HG03280 (cell line): ENCODE measurements around the gene ZNF280C.
"Not testable (repeated sequence)": the region's sequence is repeated elsewhere in the genome, so short reads cannot be mapped to it uniquely, and the experiment has no call there.

Experiments used
- ATAC-seq: cut with Tn5 transposase; IDR thresholded peaks from one replicate; pipeline ENCODE4 v1.9.1; 2021; ENCODE audit warnings: mild to moderate bottlenecking, moderate library complexity; ENCODE audit not compliant: unreplicated experiment

ZNF280C gene, protein sequence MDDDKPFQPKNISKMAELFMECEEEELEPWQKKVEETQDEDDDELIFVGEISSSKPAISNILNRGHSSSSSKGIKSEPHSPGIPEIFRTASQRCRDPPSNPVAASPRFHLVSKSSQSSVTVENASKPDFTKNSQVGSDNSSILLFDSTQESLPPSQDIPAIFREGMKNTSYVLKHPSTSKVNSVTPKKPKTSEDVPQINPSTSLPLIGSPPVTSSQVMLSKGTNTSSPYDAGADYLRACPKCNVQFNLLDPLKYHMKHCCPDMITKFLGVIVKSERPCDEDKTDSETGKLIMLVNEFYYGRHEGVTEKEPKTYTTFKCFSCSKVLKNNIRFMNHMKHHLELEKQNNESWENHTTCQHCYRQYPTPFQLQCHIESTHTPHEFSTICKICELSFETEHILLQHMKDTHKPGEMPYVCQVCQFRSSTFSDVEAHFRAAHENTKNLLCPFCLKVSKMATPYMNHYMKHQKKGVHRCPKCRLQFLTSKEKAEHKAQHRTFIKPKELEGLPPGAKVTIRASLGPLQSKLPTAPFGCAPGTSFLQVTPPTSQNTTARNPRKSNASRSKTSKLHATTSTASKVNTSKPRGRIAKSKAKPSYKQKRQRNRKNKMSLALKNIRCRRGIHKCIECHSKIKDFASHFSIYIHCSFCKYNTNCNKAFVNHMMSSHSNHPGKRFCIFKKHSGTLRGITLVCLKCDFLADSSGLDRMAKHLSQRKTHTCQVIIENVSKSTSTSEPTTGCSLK

DNA sequence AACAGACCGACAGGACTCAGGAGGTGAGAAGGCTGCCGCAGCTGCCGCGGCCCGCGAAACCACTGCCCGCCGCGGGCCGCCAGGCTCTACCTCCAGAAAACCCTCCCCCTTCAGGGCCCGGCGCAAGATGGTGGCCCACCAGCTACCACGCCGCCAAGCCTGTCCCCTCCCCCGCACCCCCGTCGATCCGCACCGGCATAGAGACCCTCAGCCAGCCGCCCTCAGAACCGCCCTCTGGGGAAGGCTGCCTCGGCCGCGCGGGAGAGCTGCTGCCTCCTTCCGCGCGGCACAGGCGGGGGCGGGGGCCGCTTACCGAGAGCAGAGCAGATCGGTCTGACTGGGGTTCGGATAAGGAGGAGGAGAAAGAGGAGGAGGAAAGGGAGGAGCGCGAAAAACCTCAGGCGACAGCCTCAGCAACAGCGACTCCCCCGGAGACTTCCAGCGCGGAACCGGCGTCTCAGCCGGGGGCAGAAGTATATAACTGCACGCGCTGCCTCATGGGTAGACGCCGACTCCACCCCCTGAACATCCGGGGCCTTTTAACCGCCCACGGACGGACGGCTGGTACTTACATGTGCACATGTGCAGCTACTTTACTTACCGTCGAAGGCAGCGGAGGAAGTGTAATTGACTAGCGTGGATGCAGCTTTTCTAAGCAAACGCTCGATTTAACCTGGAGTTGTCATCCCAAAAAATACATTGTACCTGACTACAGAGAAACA is at the start of gene ZNF280C:
Gene ZNF280C, minus strand, starts transcription at position 451 of the 722 bp plus-strand sequence. CDS start 8,450 bp downstream, outside the sequence.
- peak; percentile 95 for ATAC-seq

DNA sequence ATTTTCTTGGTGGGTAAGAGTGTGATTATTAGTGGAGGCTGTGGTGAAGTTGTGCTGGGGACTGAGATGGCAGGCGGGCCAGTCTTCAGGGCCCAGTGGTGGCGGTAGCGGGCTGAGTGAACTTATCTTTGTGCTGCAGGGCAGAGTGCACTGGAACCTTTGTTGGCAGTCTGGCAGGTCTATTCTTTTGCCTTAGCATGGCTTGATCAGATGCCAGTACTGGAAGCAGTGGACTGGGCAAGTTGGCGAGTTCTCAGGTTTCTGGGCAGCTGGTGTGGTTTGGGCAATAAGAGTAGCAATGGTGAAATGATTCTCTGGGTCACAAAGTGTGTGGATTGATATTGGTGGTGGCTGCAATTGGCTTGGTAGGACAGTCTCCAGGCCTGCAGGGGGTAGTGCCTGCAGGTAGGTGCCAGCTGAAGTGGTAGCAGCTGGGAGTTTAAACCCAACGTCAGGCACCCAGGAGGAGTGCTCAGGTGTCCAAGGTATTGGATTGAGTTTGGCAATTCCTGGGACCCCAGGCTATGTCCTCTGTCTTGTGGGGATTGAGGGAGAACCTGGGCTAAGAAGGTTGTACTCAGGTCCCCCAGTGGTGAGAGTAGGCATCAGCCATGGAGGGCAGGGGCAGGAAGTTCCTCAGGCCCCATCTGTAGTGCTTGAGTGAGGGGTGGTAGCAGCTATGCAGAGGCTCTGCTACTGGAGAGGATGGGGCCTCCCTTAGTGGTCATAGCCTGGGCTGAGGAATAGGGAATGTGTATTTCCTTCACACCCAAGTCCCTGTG is 36.1 kb upstream of the ZNF280C start:
- no peak for ATAC-seq

DNA sequence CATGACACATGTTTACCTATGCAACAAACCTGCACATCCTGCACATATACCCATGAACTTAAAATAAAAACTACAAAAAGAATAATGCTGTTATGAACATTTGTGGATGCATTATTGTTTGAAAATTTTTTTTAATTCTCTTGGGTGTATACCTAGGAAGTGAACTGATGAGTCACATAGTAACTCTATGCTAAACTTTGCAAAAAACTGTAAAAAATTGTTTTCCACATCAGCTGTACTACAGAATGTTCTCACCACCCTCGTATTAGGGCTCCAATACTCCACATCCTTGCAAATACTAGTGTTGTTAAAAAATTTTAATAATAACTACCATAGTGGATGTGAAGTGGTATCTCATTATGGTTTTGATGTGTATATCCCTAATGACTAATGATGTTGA is 33.3 kb upstream of the ZNF280C start:
- no peak for ATAC-seq

DNA sequence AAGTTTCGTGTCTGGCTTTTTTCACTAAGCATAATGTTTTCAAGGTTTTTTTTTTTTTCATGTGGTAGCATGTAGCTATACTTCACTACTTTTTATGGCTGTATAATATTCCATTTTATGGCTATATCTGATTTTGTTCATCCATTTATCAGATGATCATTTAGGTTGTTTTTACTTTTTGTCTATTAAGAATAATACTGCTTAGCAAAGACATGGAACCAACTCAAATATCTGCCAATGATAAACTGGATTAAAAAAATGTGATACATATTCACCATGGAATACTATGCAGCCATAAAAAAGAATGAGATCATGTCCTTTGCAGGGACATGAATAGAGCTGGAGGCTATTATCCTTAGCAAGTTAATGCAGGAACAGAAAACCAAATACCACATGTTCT is 32.7 kb upstream of the ZNF280C start:
- no peak for ATAC-seq

DNA sequence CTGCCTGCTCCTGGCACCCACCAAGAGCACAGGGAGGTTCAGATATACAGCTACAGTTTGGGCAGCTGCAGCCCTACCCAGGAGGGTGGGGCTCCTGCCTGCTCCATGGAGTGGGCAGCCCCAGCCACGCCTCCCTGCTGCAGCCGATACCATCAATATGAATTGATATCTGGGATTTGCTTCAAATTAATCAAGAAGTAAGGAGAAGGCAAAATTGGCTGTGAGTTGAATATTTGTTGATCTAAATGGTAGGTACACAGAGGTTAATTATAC is 31.2 kb upstream of the ZNF280C start:
- ATAC-seq = no peak

DNA sequence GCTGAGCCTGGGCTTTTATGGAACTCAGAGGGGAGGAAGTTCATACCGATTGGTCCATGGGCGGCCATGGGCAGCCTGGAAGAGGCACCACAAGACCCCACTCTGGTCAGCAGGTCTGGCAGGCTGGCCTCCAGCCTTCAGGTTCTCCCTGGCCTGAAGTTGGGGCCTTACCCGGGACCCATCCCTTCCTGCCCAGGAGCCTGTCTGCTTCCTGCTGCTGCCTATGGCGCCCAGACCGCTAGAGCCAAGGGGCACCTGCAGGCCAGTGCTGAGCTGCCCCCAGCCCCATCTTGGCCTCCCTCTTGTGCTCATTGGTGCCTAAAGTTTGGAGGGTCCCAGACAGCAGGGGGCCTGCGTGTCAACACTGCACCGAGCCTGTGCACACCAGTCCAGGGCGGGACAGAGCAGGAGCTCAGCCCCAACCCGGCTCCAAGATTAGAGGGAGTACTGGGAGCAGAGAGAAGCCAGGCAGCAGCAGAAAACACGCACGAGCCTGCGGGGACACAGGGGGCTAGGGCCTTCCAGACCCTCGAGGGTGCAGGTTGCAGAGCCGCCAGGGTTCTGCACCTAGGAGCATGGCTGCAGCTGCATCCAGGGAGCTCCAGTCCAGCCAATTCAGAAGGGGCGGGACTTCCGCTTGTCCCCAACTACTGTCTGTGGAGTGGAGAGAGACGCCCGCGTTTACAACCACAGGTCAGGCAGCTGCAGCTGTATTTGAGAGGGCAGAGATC is 30.7 kb upstream of the ZNF280C start:
- no peak for ATAC-seq

DNA sequence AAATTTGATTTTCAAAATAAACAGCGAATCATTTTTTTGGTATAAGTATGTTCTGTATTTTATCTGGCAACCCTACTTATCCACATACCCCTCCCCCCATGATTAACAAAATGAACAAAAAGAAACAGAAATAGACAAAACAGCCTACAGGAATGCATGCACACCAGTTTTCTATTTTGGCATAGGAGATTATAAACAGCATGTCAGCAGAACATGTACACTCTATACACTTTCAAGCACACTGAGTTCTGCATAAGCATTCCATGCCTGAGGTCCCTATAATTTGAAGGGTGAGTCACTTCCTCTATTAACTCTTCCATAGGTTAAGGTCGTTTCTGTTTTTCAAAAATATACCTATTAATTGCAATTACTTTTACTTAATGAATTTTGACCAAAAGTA is 28.0 kb upstream of the ZNF280C start:
- no peak for ATAC-seq

DNA sequence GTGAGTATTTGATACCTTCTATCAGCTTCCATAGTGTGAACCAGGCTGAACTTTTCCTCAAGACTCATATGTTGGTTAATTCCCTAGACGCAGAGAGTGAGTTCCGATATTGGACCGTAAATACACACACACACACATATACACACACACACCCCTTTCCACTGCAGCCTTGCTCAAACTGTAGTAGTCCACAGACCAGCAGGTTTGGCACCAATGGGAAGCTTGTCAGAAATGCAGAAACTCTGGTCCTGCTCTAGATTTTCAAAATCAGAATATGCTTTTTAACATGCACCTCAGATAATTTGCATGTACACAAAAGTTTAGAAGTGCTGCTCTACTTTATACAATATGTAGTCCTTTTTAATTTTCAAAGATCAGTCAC is 27.6 kb upstream of the ZNF280C start:
- no peak for ATAC-seq

DNA sequence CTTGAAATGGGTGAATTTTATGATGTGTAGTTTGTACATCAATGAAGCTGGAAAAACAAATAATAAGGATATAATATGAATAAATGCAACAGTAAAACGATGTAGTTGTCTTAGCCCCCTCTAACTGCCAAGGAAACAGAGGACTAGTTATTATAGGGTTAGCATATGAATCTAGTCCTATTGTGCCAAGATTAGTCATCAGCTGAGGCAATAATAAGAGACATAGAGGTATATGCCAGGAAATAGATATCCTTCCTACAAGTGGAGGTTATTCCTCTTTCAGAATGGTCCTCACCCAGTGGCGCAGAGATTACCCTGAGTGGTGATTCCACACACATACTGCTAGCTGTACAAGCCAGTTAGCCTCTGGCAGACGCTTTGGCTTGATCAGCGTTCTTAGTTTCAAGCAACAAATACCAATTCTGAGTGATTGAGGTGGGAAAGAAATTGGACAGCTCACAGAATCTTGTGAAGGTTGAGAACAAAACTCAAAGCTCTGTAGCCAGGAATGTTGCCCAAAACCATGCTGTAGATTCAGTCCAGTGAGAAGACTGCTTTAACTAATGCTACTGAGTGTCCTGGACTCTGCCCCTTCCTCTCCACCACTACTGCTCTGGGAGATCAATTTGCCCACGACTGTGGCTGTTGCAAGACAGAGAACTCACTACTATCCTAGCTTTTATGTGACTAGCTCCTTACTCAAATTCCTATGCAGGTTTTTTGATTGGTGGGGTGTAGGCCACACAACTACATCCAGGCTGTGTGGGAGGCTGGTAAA is 27.0 kb upstream of the ZNF280C start:
- ATAC-seq = no peak

DNA sequence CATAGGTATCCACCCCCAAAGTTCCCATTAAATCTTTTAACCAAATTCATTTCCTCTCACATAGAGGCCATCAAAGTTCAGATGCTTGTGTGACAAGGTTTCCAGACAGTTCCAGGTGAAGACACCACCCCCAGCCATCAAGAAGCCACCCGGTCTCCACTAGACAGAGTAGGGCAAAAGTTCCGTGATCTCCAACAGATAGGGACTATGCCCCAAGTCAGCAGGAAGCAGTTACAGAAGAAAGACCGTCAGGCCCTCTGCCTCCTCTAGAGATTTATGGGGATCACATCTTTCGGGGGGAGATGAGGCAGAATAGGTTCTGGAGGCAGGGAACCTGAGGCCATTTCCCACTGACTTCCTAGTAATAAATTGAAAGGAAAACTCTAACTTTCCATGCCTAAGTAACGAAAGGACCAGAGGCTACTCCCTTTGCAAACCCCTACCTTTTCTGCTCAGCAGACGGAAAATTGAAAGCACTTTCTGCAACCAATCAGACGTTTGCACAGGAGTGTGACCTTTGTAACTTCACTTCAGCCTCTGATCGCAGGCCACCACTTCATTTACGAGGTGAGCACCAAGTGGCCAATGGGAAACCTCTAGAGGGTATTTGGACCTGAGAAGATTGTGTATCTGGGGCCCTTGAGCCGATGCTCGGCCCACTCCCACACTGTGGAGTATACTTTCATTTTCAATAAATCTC is 18.5 kb upstream of the ZNF280C start:
- no peak for ATAC-seq

DNA sequence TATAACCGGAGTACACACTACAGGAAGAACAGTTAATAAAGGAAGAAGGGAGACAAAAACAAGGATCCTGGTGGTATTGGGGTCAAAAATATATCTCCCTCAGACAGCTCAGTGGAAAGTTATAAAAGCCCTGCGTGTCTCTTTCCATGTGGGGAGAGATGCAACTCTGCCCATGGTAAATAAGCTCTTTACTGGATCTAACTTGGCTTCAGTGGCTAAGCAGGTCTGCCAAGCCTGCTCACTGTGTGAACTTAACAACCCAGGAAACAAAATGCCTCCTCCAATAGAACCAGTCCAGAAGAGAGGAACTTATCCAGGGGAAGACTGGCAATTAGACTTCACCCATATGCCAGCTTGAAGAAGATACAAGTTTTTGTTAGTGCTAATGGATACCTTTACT is 17.0 kb upstream of the ZNF280C start:
- ATAC-seq = no peak

DNA sequence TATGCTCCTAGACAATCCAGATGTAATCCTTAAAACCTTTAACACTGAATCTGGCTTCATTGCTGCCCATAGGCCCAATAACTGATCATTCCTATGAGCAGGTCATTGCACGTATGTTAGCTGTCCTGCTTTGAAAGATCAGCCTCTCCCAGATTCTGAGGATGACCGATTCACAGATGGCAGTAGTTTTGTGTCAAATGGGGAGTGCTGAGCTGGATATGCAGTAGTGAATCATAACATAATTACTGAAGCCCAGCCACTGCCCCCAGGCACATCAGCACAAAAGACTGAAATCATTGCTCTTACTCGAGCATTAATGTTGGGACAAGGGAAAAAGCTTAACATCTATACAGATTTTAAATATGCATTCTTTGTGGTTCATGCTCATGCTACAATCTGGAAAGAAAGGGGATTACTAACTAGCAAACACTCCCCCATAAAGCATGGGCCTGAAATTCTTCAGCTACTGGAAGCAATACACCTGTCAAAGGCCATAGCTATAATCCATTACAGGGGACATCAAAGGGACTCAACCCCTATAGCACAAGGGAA is 16.4 kb upstream of the ZNF280C start:
- ATAC-seq = no peak

DNA sequence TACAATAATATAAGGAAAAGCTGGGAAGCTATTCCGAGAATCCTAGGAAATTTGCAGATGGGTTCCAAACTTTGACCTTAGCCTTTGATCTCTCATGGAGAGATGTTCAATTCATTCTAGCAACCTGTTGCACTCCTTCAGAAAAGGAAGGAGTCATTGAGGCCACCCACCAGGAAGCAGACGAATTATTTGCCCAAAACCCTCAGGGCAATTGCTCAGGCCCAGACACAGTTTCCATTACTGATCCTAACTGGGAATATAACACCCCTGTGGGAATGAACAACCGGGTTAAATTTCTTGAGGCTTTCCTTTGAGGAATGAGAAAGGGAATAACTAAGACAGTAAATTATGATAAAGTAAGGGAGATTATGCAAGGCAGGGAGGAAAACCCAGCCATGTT is 13.5 kb upstream of the ZNF280C start:
- no peak for ATAC-seq

DNA sequence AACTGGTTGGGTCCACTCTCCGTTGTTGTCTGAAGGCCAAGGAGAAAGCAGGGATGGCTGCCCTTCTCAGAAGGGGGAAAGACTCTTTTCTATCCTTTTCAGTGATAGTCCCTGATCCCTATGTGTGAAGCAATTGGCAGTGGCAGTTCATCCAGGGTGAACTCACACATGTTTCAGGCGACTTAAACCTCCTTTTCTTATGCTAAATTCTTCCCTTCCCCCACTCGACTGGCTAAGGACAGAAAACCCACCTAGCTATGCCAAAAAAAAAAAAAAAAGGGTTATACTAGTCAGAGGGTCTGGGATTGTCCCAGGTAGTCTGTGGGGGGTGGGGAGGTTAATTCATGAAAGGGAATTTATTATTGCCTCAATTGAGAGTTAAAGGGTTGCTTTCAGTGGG is 12.2 kb upstream of the ZNF280C start:
- ATAC-seq = no peak

DNA sequence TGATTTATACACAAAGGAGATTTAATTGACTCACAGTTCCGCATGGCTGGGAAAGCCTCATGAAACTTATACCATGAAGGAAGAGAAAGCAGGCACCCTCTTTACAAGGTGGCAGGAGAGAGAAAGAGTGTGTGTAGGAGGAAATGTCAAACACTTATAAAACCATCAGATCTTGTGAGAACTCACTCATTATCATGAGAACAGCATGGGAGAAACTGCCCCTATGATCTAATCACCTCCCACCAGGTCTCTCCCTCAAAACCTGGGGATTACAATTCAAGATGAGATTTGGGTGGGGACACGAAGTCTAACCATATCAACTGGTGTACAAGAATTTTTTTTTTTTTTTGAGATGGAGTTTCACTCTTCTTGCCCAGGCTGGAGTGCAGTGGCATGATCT is 3.6 kb upstream of the ZNF280C start:
- ATAC-seq = not testable (repeated sequence)

DNA sequence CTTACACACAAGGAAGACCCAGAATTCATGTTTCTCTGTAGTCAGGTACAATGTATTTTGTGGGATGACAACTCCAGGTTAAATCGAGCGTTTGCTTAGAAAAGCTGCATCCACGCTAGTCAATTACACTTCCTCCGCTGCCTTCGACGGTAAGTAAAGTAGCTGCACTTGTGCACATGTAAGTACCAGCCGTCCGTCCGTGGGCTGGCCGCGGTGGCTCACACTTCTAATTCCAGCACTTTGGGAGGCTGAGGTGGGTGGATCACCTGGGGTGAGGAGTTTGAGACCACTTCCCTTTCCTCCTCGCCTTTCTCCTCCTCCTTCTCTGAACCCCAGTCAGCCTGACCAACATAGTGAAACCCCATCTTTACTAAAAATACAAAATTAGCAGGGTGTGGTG is 692 bp upstream of the ZNF280C start:
- not testable (repeated sequence) for ATAC-seq

DNA sequence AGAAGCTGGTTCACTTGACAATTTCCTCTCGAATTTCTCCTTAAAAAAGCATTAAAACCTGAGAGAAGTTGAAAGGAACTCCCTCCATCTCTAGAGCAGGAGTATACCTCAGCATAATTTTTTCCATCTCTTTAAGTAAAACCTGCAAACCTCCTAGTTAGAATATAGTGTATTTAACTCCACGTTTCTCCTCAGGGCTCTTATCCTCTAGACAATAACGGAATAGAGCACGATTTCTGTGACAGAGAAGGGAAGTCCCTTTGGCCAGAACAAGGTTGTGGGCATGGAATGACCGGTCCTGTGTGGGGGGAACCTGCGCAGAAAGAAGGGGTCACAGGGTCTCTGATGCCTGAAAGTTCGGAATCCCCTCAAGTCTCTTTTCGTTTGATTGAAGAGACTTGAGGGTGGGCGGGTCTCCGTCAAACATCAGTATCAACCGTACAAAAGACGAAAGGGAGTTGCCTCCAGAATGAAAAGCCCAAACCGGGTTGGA is 697 bp downstream of the ZNF280C start:
- peak; percentile 17 for ATAC-seq

DNA sequence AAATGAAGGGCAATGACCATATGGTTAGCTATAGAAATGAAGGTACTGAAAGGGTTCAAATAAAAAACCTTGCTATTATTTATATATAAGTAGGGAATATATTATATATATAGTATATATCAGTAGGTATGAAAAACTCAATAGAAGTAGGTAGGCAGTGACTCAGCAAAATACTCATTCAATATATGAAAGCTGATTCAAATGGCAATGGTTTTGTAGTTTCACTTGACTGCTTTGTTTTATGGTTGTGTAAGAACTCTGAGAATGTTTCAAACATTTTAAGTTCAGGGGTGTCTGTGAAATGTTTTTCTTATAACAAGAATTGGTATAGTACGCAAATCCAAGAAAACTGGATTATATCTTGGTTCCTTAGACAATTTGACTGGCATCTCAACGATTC is 4.1 kb downstream of the ZNF280C start:
- ATAC-seq = no peak

DNA sequence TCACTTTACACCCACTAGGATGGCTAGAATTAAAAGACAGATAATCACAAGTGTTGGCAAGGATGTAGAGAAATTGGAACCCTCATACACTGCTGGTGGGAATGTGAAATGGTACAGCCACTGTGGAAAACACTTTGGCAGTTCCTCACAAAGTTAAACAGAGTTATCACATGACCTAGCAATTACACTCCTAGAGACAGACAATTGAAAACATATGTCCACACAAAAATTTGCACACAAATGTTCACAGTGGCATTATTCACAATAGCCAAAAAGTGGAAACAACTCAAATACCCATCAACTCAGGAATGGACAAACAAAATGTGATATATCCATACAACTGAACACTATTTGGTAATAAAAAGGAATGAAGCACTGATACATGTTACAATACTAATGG is 5.7 kb downstream of the ZNF280C start:
- no peak for ATAC-seq
